ENCODE measurements around the gene TMEM132E.

DNA sequence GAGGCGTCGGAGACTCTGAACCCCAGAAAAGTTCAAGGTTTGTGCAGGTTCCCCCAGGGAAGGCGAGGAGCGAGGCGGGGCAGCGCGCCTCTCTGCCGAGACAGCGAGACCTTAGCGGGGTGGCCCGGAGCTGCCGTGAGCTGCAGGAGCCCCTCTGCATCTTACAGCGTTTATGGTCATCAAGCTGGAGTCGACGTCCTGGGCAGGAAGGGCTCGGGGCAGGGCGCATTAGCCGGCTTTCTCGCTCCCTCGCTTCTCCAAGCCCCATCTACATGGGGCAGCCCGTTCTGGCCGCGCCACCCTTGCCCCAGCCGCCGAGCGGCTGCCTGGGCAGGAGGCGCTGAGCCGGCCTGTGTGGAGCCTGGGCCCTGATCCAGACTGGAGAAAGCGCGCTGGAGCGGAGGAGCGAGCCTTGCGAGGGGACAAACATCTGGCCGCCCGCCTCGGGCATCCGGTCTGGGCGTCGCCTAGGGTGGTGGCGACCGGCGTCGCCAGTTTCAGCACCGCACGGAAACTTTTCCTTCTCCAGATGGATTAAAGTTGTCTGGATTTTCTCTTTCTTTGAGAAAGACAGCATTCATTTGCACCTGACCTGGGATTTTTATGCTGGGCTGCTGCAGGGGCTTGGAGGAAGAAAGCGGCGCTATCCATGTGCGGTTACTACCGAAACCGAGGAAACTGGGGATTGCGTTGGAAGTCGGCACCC is 750 bp downstream of the TMEM132E start:
- TF ChIP-seq CSDC2 (CRISPR knock-in tag; IDR thresholded peaks at IDR 0.05) = no peak
- TF ChIP-seq TOX (CRISPR knock-in tag; IDR thresholded peaks at IDR 0.05; ENCODE audit: borderline replicate concordance) = no peak
- TF ChIP-seq ZFP30 (CRISPR knock-in tag; IDR thresholded peaks at IDR 0.05) = no peak
- no peak for TF ChIP-seq GLIS3 (CRISPR knock-in tag; IDR thresholded peaks at IDR 0.05)
- TF ChIP-seq, protein P1, sequence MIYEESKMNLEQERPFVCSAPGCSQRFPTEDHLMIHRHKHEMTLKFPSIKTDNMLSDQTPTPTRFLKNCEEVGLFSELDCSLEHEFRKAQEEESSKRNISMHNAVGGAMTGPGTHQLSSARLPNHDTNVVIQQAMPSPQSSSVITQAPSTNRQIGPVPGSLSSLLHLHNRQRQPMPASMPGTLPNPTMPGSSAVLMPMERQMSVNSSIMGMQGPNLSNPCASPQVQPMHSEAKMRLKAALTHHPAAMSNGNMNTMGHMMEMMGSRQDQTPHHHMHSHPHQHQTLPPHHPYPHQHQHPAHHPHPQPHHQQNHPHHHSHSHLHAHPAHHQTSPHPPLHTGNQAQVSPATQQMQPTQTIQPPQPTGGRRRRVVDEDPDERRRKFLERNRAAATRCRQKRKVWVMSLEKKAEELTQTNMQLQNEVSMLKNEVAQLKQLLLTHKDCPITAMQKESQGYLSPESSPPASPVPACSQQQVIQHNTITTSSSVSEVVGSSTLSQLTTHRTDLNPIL (CRISPR knock-in tag; IDR thresholded peaks at IDR 0.05; ENCODE audit: low read depth) = no peak
- TF ChIP-seq ARNTL (CRISPR knock-in tag; IDR thresholded peaks at IDR 0.05; ENCODE audit: borderline replicate concordance, low read depth) = no peak
- TF ChIP-seq ZNF8 (CRISPR knock-in tag; IDR thresholded peaks at IDR 0.05) = no peak
- TF ChIP-seq ESRRG (CRISPR knock-in tag; IDR thresholded peaks at IDR 0.05) = no peak
- TF ChIP-seq PATZ1 (CRISPR knock-in tag; IDR thresholded peaks at IDR 0.05; ENCODE audit: borderline replicate concordance) = no peak
- no peak for TF ChIP-seq RARB (CRISPR knock-in tag; IDR thresholded peaks at IDR 0.05)
- no peak for TF ChIP-seq BACH2 (CRISPR knock-in tag; IDR thresholded peaks at IDR 0.05; ENCODE audit: borderline replicate concordance)
- no peak for TF ChIP-seq POU6F1 (CRISPR knock-in tag; IDR thresholded peaks at IDR 0.05; ENCODE audit: borderline replicate concordance, low read depth)
- TF ChIP-seq SNAI2 (CRISPR knock-in tag; IDR thresholded peaks at IDR 0.05) = no peak

Data from SK-N-SH treated with all-trans-retinoic acid at 6 μM for 48 hours (cell line).